ENCODE results near the gene SLC7A5.

The SLC7A5 gene

GRCh38 chr16:87792205-87792565 lies 77.1 kb downstream of the SLC7A5 start:
- Histone ChIP-seq H3K4me3 (ENCODE audit: low read depth in 1 of 2, low read length in 2 of 2) (no peak overlapping the region), H3K4me1 (ENCODE audit: insufficient read depth, low read length) (no peaks in the 10 kb centered on the region), H3K9me3 (ENCODE audit: insufficient read depth, low read length, severe bottlenecking) (no peaks in the 10 kb centered on the region), H3K9ac (ENCODE audit: low read depth, low read length) (no peak overlapping the region), H4K20me1 (ENCODE audit: insufficient read depth, low read length) (no peaks in the 10 kb centered on the region), H3K27me3 (ENCODE audit: insufficient read depth, low read length, poor library complexity) (no peaks in the 10 kb centered on the region), H3K36me3 (ENCODE audit: insufficient read depth, low read length) (no peaks in the 10 kb centered on the region), H3K27ac (ENCODE audit: low read length) (no peak overlapping the region; the same call in 1 of the 2 replicates), H3K79me2 (ENCODE audit: insufficient read depth, low read length) (no peaks in the 10 kb centered on the region), H2AFZ (ENCODE audit: low read depth, low read length) (no peak overlapping the region), H3K4me2 (ENCODE audit: insufficient read depth, low read length) (no peak overlapping the region)
- no peak for DNase-seq
- no peak for TF ChIP-seq EZH2 (IDR thresholded peaks at IDR 0.05; ENCODE audit: borderline replicate concordance, low read depth, low read length, severe bottlenecking)
- TF ChIP-seq CTCF (IDR thresholded peaks at IDR 0.05; ENCODE audit: borderline replicate concordance, extremely low read depth, low read length, poor library complexity, severe bottlenecking), result no peak
- ATAC-seq (ENCODE audit: insufficient read depth, low read depth), result no peak

GRCh38 chr16:87791295-87792204 lies 77.8 kb downstream of the SLC7A5 start:
- DNase-seq (no peak), ATAC-seq (ENCODE audit: insufficient read depth, low read depth) (no peak)
- Histone ChIP-seq H4K20me1 (ENCODE audit: insufficient read depth, low read length) (no peaks in the 10 kb centered on the region), H3K36me3 (ENCODE audit: insufficient read depth, low read length) (no peaks in the 10 kb centered on the region), H3K4me1 (ENCODE audit: insufficient read depth, low read length) (no peaks in the 10 kb centered on the region), H3K79me2 (ENCODE audit: insufficient read depth, low read length) (no peaks in the 10 kb centered on the region), H3K9ac (ENCODE audit: low read depth, low read length) (no peak overlapping the region), H3K27me3 (ENCODE audit: insufficient read depth, low read length, poor library complexity) (no peaks in the 10 kb centered on the region), H3K27ac (ENCODE audit: low read length) (no peak overlapping the region; the same call in 1 of the 2 replicates), H3K4me2 (ENCODE audit: insufficient read depth, low read length) (no peak overlapping the region), H3K9me3 (ENCODE audit: insufficient read depth, low read length, severe bottlenecking) (no peaks in the 10 kb centered on the region), H2AFZ (ENCODE audit: low read depth, low read length) (no peak overlapping the region), H3K4me3 (ENCODE audit: low read depth in 1 of 2, low read length in 2 of 2) (no peak overlapping the region)
- TF ChIP-seq CTCF (IDR thresholded peaks at IDR 0.05; ENCODE audit: borderline replicate concordance, extremely low read depth, low read length, poor library complexity, severe bottlenecking) (no peak), EZH2 (IDR thresholded peaks at IDR 0.05; ENCODE audit: borderline replicate concordance, low read depth, low read length, severe bottlenecking) (no peak)

DNA sequence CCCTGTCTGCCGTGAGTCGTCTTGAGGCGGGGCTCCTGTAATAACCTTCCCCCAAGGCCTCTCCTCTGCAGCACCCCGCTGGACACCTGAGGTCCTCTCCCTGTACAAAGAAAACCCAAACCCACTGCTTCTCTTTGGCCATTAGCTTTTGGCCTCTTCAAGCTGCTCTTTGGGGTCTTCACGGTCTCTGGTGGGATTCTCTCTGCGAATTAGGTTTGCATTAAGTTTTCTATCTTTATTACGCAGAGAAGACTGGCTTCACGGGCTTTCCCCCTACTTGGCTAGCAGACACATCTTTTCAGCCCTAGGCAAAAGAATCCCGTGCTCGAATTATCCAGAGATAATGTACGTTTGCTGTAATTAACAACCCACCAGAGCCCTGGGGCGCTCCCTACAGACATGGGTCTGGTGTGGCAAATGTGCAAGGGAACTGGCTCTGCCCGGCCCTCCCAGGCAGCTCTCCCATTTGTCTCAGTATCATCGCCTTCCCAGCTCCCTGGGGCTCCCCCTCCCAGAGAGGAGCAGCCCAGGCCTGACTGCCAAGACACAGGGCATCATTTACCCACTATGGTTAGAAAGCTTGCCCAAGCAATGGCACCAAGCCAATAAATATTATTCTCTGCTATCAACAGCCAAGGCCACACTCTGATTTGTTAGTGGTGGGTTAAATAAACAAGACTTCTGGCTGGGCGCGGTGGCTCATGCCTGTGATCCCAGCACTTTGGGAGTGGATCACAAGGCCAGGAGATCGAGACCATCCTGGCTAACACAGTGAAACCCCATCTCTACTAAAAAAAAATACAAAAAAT lies 78.8 kb downstream of the SLC7A5 start:
- Histone ChIP-seq H3K27me3 (ENCODE audit: insufficient read depth, low read length, poor library complexity) (no peaks in the 10 kb centered on the region), H2AFZ (ENCODE audit: low read depth, low read length) (no peak overlapping the region; the same call in 1 of the 2 replicates), H3K36me3 (ENCODE audit: insufficient read depth, low read length) (no peaks in the 10 kb centered on the region), H4K20me1 (ENCODE audit: insufficient read depth, low read length) (no peaks in the 10 kb centered on the region), H3K27ac (ENCODE audit: low read length) (no peak overlapping the region), H3K4me1 (ENCODE audit: insufficient read depth, low read length) (no peaks in the 10 kb centered on the region), H3K9ac (ENCODE audit: low read depth, low read length) (no peak overlapping the region), H3K79me2 (ENCODE audit: insufficient read depth, low read length) (no peaks in the 10 kb centered on the region), H3K4me3 (ENCODE audit: low read depth in 1 of 2, low read length in 2 of 2) (no peak overlapping the region), H3K9me3 (ENCODE audit: insufficient read depth, low read length, severe bottlenecking) (no peaks in the 10 kb centered on the region), H3K4me2 (ENCODE audit: insufficient read depth, low read length) (no peak overlapping the region)
- ATAC-seq (ENCODE audit: insufficient read depth, low read depth) (no peak), DNase-seq (no peak)
- no peak for TF ChIP-seq CTCF (IDR thresholded peaks at IDR 0.05; ENCODE audit: borderline replicate concordance, extremely low read depth, low read length, poor library complexity, severe bottlenecking)
